Lung (tissue), 12 donors: ENCODE measurements around the gene SLCO1B1. TPM values are rescaled to one million over a fixed set of nuclear protein-coding genes. Genes with fewer than 3 reads are reported as not detected.

Source experiments
- ATAC-seq: fragments of 200-7000 bp; cut with Tn5 transposase; one replicate; pipeline ENCODE4 v1.9.1; 2020; ENCODE audit warnings: moderate number of reproducible peaks; ENCODE audit not compliant: insufficient read depth, low FRiP score
- DNase-seq, 3 donors: peaks; one replicate each; pipeline ENCODE4 v3.0.0-alpha.2; 2013 to 2017
- H3K27ac ChIP-seq, 2 donors: one replicate each; pipeline ENCODE4 v1.5.1; 2013; ENCODE audit warnings: mild to moderate bottlenecking in 2 of 2, moderate library complexity in 2 of 2, control low read depth in 1 of 2, inconsistent platforms in 1 of 2, low read depth in 1 of 2, low read length in 1 of 2
- H3K27me3 ChIP-seq, 3 donors: one replicate each; pipeline ENCODE4 v1.5.1; 2013; ENCODE audit warnings: low read length in 2 of 3; ENCODE audit not compliant: control insufficient read depth in 3 of 3, insufficient read depth in 3 of 3
- H3K36me3 ChIP-seq, 4 donors: one replicate each; pipeline ENCODE4 v1.5.1; 2013; ENCODE audit warnings: low read length in 4 of 4, mild to moderate bottlenecking in 1 of 4, moderate library complexity in 1 of 4; ENCODE audit not compliant: control insufficient read depth in 4 of 4, insufficient read depth in 4 of 4
- H3K4me1 ChIP-seq, 5 donors: one replicate each; pipeline ENCODE4 v1.5.1; 2013; ENCODE audit warnings: low read length in 5 of 5, mild to moderate bottlenecking in 2 of 5, moderate library complexity in 1 of 5; ENCODE audit not compliant: control insufficient read depth in 5 of 5, insufficient read depth in 5 of 5
- H3K4me3 ChIP-seq: one replicate; pipeline ENCODE4 v1.5.1; 2013; ENCODE audit warnings: mild to moderate bottlenecking, control low read depth, moderate library complexity
- H3K9ac ChIP-seq, 2 donors: one replicate each; pipeline ENCODE4 v1.5.1; 2013; ENCODE audit warnings: low read length in 2 of 2, control low read depth in 1 of 2; ENCODE audit not compliant: insufficient read depth in 1 of 2
- H3K9me3 ChIP-seq, 4 donors: one replicate each; pipeline ENCODE4 v1.5.1; 2013; ENCODE audit warnings: low read length in 3 of 4, mild to moderate bottlenecking in 1 of 4, moderate library complexity in 1 of 4; ENCODE audit not compliant: control insufficient read depth in 4 of 4, insufficient read depth in 3 of 4
- CTCF ChIP-seq: IDR thresholded peaks from 2 replicates; pipeline ENCODE4 v1.5.1; 2012; ENCODE audit warnings: mild to moderate bottlenecking; ENCODE audit errors: control extremely low read depth, extremely low read depth
- WGBS, 2 donors: extraction: QIAGEN DNeasy Blood & Tissue Kit; methylation state at CpG; one replicate each; pipeline ENCODE4 v1.1.7; 2013; 5-methylcytosine and 5-hydroxymethylcytosine counted together
- polyA plus RNA-seq, 2 donors: library from polyadenylated mRNA; stranded (reverse); fragments of 200-250 nt; gene quantifications; one replicate each; pipeline ENCODE4 v1.2.1, GENCODE V29; 2013
- total RNA-seq, 2 donors: library from RNA; depleted of rRNA in 1 of 2; stranded (reverse); fragments of >200 nt in 1 of 2; gene quantifications; one replicate each; pipeline ENCODE4 v1.2.1, GENCODE V29; 2014 to 2021
- donor health status: control.
- donor health status: control.
- donor health status: Bipolar disorder and iron deficiency.
- donor health status: healthy.
- donor health status: DM: yes; HTN: yes; CAD: no.

SLCO1B1 gene
- total and polyA plus RNA-seq, 4 donors, result not detected

- H3K4me1 ChIP-seq, result no peaks in the 10 kb centered on the region
- WGBS, 2 donors, result 57 to 84% methylated on average over 2 of the region's 2 CpGs
- DNase-seq, result peak in 1 of 3 donors; percentile 7
- no peak overlapping the region for H3K4me3 ChIP-seq
- no peak for TF ChIP-seq CTCF
- H3K27ac ChIP-seq, result no peak overlapping the region
- H3K36me3 ChIP-seq, result no peaks in the 10 kb centered on the region
- no peaks in the 10 kb centered on the region for H3K27me3 ChIP-seq
- H3K9ac ChIP-seq, result no peak overlapping the region
- no peak for ATAC-seq
- H3K9me3 ChIP-seq, result no peaks in the 10 kb centered on the region
These were observed 145.8 kb downstream of the SLCO1B1 start for GRCh38 chr12:21276826-21277225.

Other genes with a start within 250 kb of the SLCO1B1 start
- 1 to 10 TPM in 1 of 2 donors, under 1 TPM in 1; 0.34 to 1.1 TPM for gene SLCO1A2, start 203.7 kb downstream of the SLCO1B1 start, total RNA-seq
- gene SLCO1A2, start 203.7 kb downstream of the SLCO1B1 start, polyA plus RNA-seq, result under 1 TPM in 1 of 2 donors, not detected in 1; 0.33 TPM
- not detected for gene IAPP, start 241.7 kb downstream of the SLCO1B1 start, total RNA-seq
- gene IAPP, start 241.7 kb downstream of the SLCO1B1 start, polyA plus RNA-seq, result under 1 TPM in 1 of 2 donors, not detected in 1; 0.01 TPM